ENCODE results near the gene KIRREL1.

KIRREL1 gene

DNA sequence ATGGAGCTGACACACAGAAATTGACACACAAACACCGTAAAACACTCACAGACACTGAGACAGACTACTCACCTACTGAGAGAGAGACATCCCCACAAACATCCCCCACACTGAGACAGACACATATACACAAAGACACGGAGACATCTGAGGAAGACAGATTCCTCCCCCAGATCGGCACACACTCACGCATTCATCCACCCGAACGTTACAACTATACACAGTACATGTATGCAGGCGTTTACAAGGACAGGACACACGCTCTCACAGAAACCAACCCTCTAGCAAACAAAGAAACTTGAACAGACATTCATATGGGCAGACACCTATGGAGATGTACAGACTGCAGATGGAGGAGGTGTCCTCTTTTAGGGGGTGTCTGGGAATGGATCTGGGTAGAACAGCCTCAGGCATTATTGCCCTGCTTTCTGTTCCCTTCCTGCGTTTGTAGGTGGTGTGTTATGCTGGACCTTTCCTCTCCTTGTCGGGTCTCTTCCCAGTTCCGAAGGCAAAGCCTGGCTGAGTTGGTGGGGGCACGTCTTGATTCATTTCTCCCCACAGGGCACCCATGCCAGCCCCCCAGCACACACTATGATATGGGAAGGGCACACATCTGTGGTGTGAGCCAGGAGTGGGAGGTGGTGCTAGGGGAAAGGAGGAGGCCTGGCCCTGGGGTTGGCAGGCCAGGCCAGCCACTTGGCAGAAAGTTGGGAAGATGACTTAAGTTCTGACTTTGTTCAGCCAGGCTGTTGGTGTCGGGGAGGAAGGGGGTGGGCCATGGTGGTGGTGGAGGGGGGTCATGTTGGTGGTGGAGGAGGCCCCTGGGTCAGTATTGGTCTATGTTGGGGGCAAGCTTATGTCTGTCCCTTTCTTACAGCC is 1.5 kb downstream of the KIRREL1 start:
- H3K4me3 ChIP-seq (ENCODE audit: low read depth, low read length) = peak overlapping the region; percentile 93
- DNase-seq (ENCODE audit: low read depth, low spot score) = no peak
- TF ChIP-seq, protein P1, sequence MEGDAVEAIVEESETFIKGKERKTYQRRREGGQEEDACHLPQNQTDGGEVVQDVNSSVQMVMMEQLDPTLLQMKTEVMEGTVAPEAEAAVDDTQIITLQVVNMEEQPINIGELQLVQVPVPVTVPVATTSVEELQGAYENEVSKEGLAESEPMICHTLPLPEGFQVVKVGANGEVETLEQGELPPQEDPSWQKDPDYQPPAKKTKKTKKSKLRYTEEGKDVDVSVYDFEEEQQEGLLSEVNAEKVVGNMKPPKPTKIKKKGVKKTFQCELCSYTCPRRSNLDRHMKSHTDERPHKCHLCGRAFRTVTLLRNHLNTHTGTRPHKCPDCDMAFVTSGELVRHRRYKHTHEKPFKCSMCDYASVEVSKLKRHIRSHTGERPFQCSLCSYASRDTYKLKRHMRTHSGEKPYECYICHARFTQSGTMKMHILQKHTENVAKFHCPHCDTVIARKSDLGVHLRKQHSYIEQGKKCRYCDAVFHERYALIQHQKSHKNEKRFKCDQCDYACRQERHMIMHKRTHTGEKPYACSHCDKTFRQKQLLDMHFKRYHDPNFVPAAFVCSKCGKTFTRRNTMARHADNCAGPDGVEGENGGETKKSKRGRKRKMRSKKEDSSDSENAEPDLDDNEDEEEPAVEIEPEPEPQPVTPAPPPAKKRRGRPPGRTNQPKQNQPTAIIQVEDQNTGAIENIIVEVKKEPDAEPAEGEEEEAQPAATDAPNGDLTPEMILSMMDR (IDR thresholded peaks at IDR 0.05; ENCODE audit: insufficient read depth, low read length, missing control alignments) = no peak
- CTCF ChIA-PET = interaction anchor here (0.9 to 47.5 kb wide), 18 partner anchors 8 to 125 kb away, joined by 3 to 2279 read pairs (median 74); a partner anchor contains a TSS
- POLR2A ChIA-PET = interaction anchor here (1.0 to 1.6 kb wide), 7 partner anchors 15 to 130 kb away, joined by 3 to 11 read pairs (median 7); no protein-coding TSS in a partner anchor

DNA sequence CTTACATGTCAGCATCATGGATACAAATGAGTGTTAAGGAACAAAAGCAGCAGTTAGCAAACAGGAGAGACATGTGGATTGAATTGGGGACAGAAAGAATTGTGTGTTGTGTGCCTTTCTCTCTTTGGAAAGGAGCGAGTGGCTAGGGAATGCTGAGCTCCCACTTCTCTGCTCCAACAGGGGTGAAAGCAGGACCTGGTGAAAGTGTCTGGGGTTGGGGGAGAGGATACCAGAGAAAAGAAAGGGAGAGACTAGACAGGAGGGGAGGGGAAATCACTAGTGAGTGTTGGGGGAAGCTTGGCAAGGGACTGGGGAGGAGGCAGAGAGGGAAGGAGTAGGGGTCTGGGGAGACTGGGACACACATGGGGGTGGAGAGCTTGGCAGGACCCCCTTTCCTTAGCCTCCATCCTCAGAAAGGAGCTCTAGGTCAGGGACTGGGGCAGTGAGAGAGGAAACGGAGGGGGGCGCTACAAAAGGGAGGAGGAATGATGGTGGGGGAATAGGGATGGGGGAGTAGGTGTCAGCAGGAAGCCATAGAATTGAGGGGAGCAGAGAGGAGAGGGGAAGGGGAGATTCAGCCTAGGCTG is 2.2 kb downstream of the KIRREL1 start:
- TF ChIP-seq, protein P1 (IDR thresholded peaks at IDR 0.05; ENCODE audit: insufficient read depth, low read length, missing control alignments) = no peak

DNA sequence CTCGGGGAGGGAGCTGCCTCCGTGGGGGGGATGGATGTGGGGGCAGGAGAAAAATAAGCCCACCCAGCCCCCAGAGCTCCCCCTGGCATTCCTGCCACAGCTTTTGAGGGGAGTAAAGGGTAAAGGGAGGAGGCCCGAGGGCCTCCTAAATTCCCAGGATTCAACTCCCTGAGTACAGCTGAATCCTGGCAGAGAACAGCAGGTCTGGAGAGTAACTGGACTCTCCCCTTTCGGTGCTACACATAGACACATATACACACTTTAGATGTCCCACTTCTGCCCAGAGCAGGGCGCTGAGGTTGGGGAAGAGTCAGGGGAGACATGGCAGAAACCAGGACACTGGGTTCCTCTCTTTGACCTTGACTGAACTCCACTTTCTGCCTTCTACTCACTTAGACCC is 3.0 kb downstream of the KIRREL1 start:
- peak overlapping the region; percentile 93 for H3K4me3 ChIP-seq (ENCODE audit: low read depth, low read length)
- ChIA-PET POLR2A (interaction anchor here (0.9 to 1.5 kb wide), 4 partner anchors 14 to 24 kb away, joined by 3 to 7 read pairs (median 5); no protein-coding TSS in a partner anchor), CTCF (interaction anchor here (0.9 to 47.5 kb wide), 13 partner anchors 14 to 124 kb away, joined by 3 to 2279 read pairs (median 13); a partner anchor contains a TSS)
- DNase-seq (ENCODE audit: low read depth, low spot score) = no peak
- TF ChIP-seq, protein P1 (IDR thresholded peaks at IDR 0.05; ENCODE audit: insufficient read depth, low read length, missing control alignments) = no peak

More for the DNA sequence above, 2.2 kb downstream of the KIRREL1 start:
- H3K4me3 ChIP-seq (ENCODE audit: low read depth, low read length) = peak overlapping the region; percentile 93
- ChIA-PET POLR2A (interaction anchor here (0.9 to 1.5 kb wide), 4 partner anchors 14 to 25 kb away, joined by 3 to 7 read pairs (median 5); no protein-coding TSS in a partner anchor), CTCF (interaction anchor here (0.9 to 47.5 kb wide), 15 partner anchors 9 to 124 kb away, joined by 3 to 2279 read pairs (median 11); a partner anchor contains a TSS)
- no peak for DNase-seq (ENCODE audit: low read depth, low spot score)

DNA sequence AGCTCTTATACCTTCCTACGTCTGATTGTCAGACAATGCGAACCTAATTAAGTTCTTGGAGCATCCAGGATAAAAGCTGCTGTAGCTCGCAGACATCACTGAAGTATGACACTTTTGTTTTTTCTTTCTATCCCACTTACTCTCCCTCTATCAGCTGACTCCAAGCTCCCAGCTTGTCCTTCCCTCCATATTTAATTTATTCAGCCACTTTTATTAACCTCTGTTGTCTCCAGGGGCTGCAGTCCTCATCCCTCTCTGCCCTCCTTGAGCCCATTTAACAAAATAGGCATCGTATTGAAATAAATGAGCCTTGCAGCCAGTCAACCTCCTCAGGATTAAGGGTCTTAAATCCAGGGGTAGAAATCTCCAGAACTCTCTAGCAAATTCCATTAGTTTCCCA is 7.1 kb downstream of the KIRREL1 start:
- CTCF ChIA-PET = interaction anchor here (1.0 to 47.5 kb wide), 5 partner anchors 9 to 120 kb away, joined by 4 to 2279 read pairs (median 7); partner anchors contain the start of gene KIRREL1
- POLR2A ChIA-PET = interaction anchor here (1.5 kb wide), 1 partner anchor 11 kb away, joined by 6 read pairs; no protein-coding TSS in a partner anchor
- TF ChIP-seq, protein P1 (IDR thresholded peaks at IDR 0.05; ENCODE audit: insufficient read depth, low read length, missing control alignments) = no peak

DNA sequence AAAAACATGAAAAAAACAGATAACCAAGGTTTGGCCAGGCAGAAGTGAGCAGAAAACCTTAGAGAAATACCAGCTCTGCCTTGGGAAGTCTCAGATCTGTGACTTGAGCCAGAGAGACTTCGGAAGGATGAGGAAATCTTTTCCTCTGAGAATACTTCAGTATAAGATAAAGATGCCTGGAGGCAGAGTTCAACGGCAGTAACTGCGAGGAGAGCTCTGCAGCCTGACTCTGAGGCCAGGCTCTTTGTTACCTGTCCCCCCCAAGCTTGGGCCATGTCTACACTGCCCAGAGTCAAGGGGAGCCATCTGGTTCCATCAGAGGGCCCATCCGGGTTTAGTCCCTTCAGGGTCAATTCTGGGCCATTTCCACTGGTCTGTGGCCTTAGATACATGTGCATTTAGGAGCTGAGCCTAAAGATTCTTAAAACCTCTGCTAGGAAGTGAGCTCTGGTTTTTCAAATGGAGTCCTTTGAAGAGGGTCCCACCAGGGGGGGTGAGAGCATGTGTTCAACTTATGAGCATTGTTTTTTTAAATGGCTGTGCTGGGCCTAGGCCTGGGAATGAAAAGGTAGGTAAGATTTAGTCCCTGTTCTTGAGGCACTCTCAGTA is 8.7 kb downstream of the KIRREL1 start:
- no peak for DNase-seq (ENCODE audit: low read depth, low spot score)
- CTCF ChIA-PET = interaction anchor here (0.6 to 47.5 kb wide), 16 partner anchors 9 to 118 kb away, joined by 3 to 2279 read pairs (median 4); partner anchors contain the start of gene KIRREL1
- H3K4me3 ChIP-seq (ENCODE audit: low read depth, low read length) = no peak overlapping the region; the same call in 1 of the 2 replicates
- POLR2A ChIA-PET = interaction anchor here (1.6 to 2.0 kb wide), 2 partner anchors 9 to 17 kb away, joined by 4 to 8 read pairs; no protein-coding TSS in a partner anchor
- TF ChIP-seq, protein P1 (IDR thresholded peaks at IDR 0.05; ENCODE audit: insufficient read depth, low read length, missing control alignments) = no peak

More for the DNA sequence above, 7.1 kb downstream of the KIRREL1 start:
- H3K4me3 ChIP-seq (ENCODE audit: low read depth, low read length) = no peak overlapping the region
- no peak for DNase-seq (ENCODE audit: low read depth, low spot score)
